A549 (cell line): ENCODE measurements around the gene PTGFRN. TPM values are rescaled to one million over a fixed set of nuclear protein-coding genes. Genes with fewer than 3 reads are reported as not detected.

ENCODE experiments used
- ATAC-seq, 2 experiments: fragments of 200-7000 bp in 1 of 2; fragments of >200 bp in 1 of 2; cut with Nextera tagmentation in 1 of 2; cut with Tn5 transposase in 1 of 2; 3 replicates each; pipeline versions ENCODE4 v1.8.0 to v1.9.1; 2018 to 2020; ENCODE audit warnings: mild to moderate bottlenecking in 1 of 2, moderate library complexity in 1 of 2
- CTCF ChIA-PET: fragments of 300-600 bp; sonication (Branson Sonifier 250); formaldehyde crosslinking; extraction: SDS; loops from one replicate; lab custom pipeline; 2021; ENCODE audit warnings: antibody characterized with exemption, inconsistent platforms; lab: Yijun Ruan, JAX
- POLR2A ChIA-PET: fragments of 350-600 bp; formaldehyde crosslinking; extraction: SDS; loops from one replicate; lab custom pipeline; 2021; ENCODE audit warnings: antibody characterized with exemption, inconsistent platforms; lab: Yijun Ruan, JAX
- DNase-seq, 2 experiments: peaks; one replicate each; pipeline versions ENCODE4 v3.0.0 to v3.0.0-alpha.2; 2011 to 2016; ENCODE audit warnings: low read depth in 1 of 2, low spot score in 1 of 2
- FAIRE-seq: peaks from 2 replicates; lab custom pipeline; 2011; peaks lifted over from hg19 to GRCh38; lab: Jason Lieb, UNC
- H3K27ac ChIP-seq, 2 experiments: fragments of >200 bp; sonication (Bioruptor Twin); formaldehyde crosslinking; 3 replicates each; pipeline ENCODE4 v1.5.1; 2016 to 2017
- H3K4me1 ChIP-seq: fragments of >200 bp; sonication (Bioruptor Twin); formaldehyde crosslinking; 3 replicates; pipeline ENCODE4 v1.6.1; 2016
- H3K4me2 ChIP-seq: fragments of >200 bp; sonication (Bioruptor Twin); formaldehyde crosslinking; 3 replicates; pipeline ENCODE4 v1.6.1; 2016
- H3K4me3 ChIP-seq: fragments of >200 bp; sonication (Bioruptor Twin); formaldehyde crosslinking; 3 replicates; pipeline ENCODE4 v1.5.1; 2016
- H3K9me3 ChIP-seq: fragments of >200 bp; sonication (Bioruptor Twin); formaldehyde crosslinking; 3 replicates; pipeline ENCODE4 v1.6.1; 2016
- CBX2 ChIP-seq: fragments of 200-600 bp; sonication (generic); IDR thresholded peaks from 2 replicates; pipeline ENCODE4 v1.6.1; 2016; ENCODE audit warnings: low read depth, mild to moderate bottlenecking, borderline replicate concordance
- CBX8 ChIP-seq: fragments of 200-600 bp; sonication (generic); IDR thresholded peaks from 2 replicates; pipeline ENCODE4 v1.6.1; 2016
- ESRRA ChIP-seq: fragments of 150-350 bp; IDR thresholded peaks from 2 replicates; pipeline ENCODE4 v1.6.1; 2014; ENCODE audit warnings: mild to moderate bottlenecking, low read length, borderline replicate concordance
- FOSL2 ChIP-seq, 2 experiments: fragments of 450-650 bp in 1 of 2; fragments of >200 bp in 1 of 2; sonication (Bioruptor Twin) in 1 of 2; formaldehyde crosslinking; IDR thresholded peaks; 2 replicates each; pipeline versions ENCODE4 v1.5.0 to v1.6.1; 2016 to 2020; ENCODE audit warnings: mild to moderate bottlenecking in 1 of 2, moderate library complexity in 1 of 2
- GATA3 ChIP-seq: IDR thresholded peaks from 2 replicates; pipeline ENCODE4 v1.6.1; 2012; ENCODE audit warnings: borderline replicate concordance
- HES2 ChIP-seq: fragments of >200 bp; sonication (Bioruptor Twin); formaldehyde crosslinking; IDR thresholded peaks from 2 replicates; pipeline ENCODE4 v1.6.1; 2016
- HOXA7 ChIP-seq: fragments of 250-450 bp; sonication (Bioruptor Pico); IDR thresholded peaks from 2 replicates; pipeline ENCODE4 v1.5.0; 2020; ENCODE audit warnings: mild to moderate bottlenecking, moderate library complexity
- HOXB13 ChIP-seq: fragments of 250-450 bp; sonication (Bioruptor Pico); IDR thresholded peaks from 2 replicates; pipeline ENCODE4 v1.5.0; 2020; ENCODE audit warnings: low read depth, mild to moderate bottlenecking, moderate library complexity
- JUNB ChIP-seq: fragments of >200 bp; sonication (Bioruptor Twin); formaldehyde crosslinking; IDR thresholded peaks from 2 replicates; pipeline ENCODE4 v1.6.1; 2016
- KDM5A ChIP-seq: fragments of 200-600 bp; sonication (generic); IDR thresholded peaks from 2 replicates; pipeline ENCODE4 v1.6.1; 2016; ENCODE audit warnings: antibody characterized with exemption, mild to moderate bottlenecking
- MYC ChIP-seq: IDR thresholded peaks from 2 replicates; pipeline ENCODE4 v1.6.1; 2012; ENCODE audit warnings: mild to moderate bottlenecking, inconsistent platforms, low read length, improper control_type of control experiment, borderline replicate concordance
- NR3C1 ChIP-seq: fragments of >200 bp; sonication (Bioruptor Twin); formaldehyde crosslinking; IDR thresholded peaks from 3 replicates; pipeline ENCODE4 v1.6.1; 2017
- POLR2A ChIP-seq: IDR thresholded peaks from 2 replicates; pipeline ENCODE4 v1.6.1; 2012; ENCODE audit warnings: mild to moderate bottlenecking, low read length
- POLR2AphosphoS2 ChIP-seq: conservative IDR thresholded peaks from 2 replicates; pipeline ENCODE4 v1.6.1; 2012; ENCODE audit warnings: low read length, improper control_type of control experiment, inconsistent platforms
- RAD21 ChIP-seq, 2 experiments: fragments of >200 bp in 1 of 2; sonication (Bioruptor Twin) in 1 of 2; formaldehyde crosslinking in 1 of 2; IDR thresholded peaks in 1 of 2; conservative IDR thresholded peaks in 1 of 2; 2 replicates in 1 of 2; 3 replicates in 1 of 2; pipeline ENCODE4 v1.6.1; 2012 to 2018; ENCODE audit warnings: inconsistent platforms in 1 of 2
- RARB ChIP-seq: fragments of 250-450 bp; sonication (Bioruptor Pico); IDR thresholded peaks from 2 replicates; pipeline ENCODE4 v1.8.0; 2021; ENCODE audit warnings: mild to moderate bottlenecking, moderate library complexity
- RCOR1 ChIP-seq: fragments of 150-350 bp; IDR thresholded peaks from 2 replicates; pipeline ENCODE4 v1.6.1; 2014; ENCODE audit warnings: antibody characterized with exemption, low read length, low read depth
- RFX5 ChIP-seq: fragments of 450-650 bp; IDR thresholded peaks from 2 replicates; pipeline ENCODE4 v1.7.1; 2014; ENCODE audit warnings: antibody characterized with exemption, mild to moderate bottlenecking, moderate library complexity
- RNF2 ChIP-seq: fragments of 200-600 bp; sonication (generic); IDR thresholded peaks from 2 replicates; pipeline ENCODE4 v1.6.1; 2016; ENCODE audit warnings: low read depth, mild to moderate bottlenecking, antibody characterized with exemption, moderate library complexity, borderline replicate concordance
- SREBF2 ChIP-seq: fragments of 450-650 bp; IDR thresholded peaks from 2 replicates; pipeline ENCODE4 v1.6.1; 2014; ENCODE audit warnings: mild to moderate bottlenecking, moderate library complexity
- TFCP2L1 ChIP-seq: fragments of 250-450 bp; sonication (Bioruptor Pico); IDR thresholded peaks from 2 replicates; pipeline ENCODE4 v1.5.0; 2021; ENCODE audit warnings: mild to moderate bottlenecking
- TP53 ChIP-seq: fragments of 250-450 bp; sonication (Bioruptor Pico); IDR thresholded peaks from 2 replicates; pipeline ENCODE4 v1.5.0; 2021; ENCODE audit warnings: mild to moderate bottlenecking, moderate library complexity
- ZFP36 ChIP-seq: fragments of 450-650 bp; IDR thresholded peaks from 2 replicates; pipeline ENCODE4 v1.6.1; 2014; ENCODE audit warnings: borderline replicate concordance; ENCODE audit not compliant: partially characterized antibody
- ZSCAN20 ChIP-seq: fragments of 250-450 bp; sonication (Bioruptor Pico); IDR thresholded peaks from 2 replicates; pipeline ENCODE4 v1.8.0; 2022; ENCODE audit warnings: mild to moderate bottlenecking, moderate library complexity
- WGBS: methylation state at CpG from one replicate; pipeline ENCODE4 v1.1.6; 2017; ENCODE audit errors: missing lambda C conversion rate; 5-methylcytosine and 5-hydroxymethylcytosine counted together
- polyA plus RNA-seq, 4 experiments: library from polyadenylated mRNA; depleted of rRNA in 3 of 4; stranded (reverse); fragments of >200 nt; fragmentation: RNase III in 1 of 4; extraction: RNeasy Plus Mini Kit Qiagen cat#74134 plus additional on column Dnase treatment in 1 of 4; gene quantifications; 2 replicates in 3 of 4; 3 replicates in 1 of 4; pipeline ENCODE4 v1.2.3, GENCODE V29; 2011 to 2017
- TF ChIP-seq, protein P1 (sequence below): IDR thresholded peaks from 2 replicates; pipeline ENCODE4 v1.6.1; 2012
- TF ChIP-seq, protein P2 (sequence below): IDR thresholded peaks from 2 replicates; pipeline ENCODE4 v1.6.1; 2012
- TF ChIP-seq, protein P3 (sequence below): fragments of 250-450 bp; sonication (Bioruptor Pico); IDR thresholded peaks from 2 replicates; pipeline ENCODE4 v1.5.0; 2020; ENCODE audit warnings: low read depth, mild to moderate bottlenecking, moderate library complexity
- TF ChIP-seq, protein P4 (sequence below): fragments of 450-650 bp; IDR thresholded peaks from 2 replicates; pipeline ENCODE4 v1.6.1; 2014; ENCODE audit warnings: antibody characterized with exemption

Gene PTGFRN
- polyA plus RNA-seq, 2 of the 4 experiments (the other 2 are of a cell fraction): 17.4 to 39.0 TPM

GRCh38 chr1:116945421-116945820 lies 35.7 kb downstream of the PTGFRN start:
- DNase-seq (no peak), ATAC-seq (no peak), FAIRE-seq (no peak)
- Histone ChIP-seq H3K4me1 (no peaks in the 10 kb centered on the region), H3K9me3 (no peaks in the 10 kb centered on the region), H3K4me2 (no peak overlapping the region), H3K4me3 (no peak overlapping the region), H3K27ac (no peak overlapping the region)
- POLR2A ChIA-PET: no interaction called here
- CTCF ChIA-PET: interaction anchor here (0.6 to 0.8 kb wide), 4 partner anchors 15 to 449 kb away, joined by 3 read pairs; no protein-coding TSS in a partner anchor
- TF ChIP-seq POLR2A (no peak), RCOR1 (no peak), CBX8 (no peak), ESRRA (no peak), CBX2 (no peak), KDM5A (no peak), TP53 (CRISPR knock-in tag) (no peak), HES2 (no peak), RFX5 (no peak), GATA3 (no peak), RAD21 (conservative IDR thresholded peaks at IDR 0.05 in 1 of 2, IDR thresholded peaks at IDR 0.05 in 1 of 2) (no peak), RARB (CRISPR knock-in tag) (no peak), SREBF2 (no peak), ZFP36 (no peak)
- TF ChIP-seq, protein P1, sequence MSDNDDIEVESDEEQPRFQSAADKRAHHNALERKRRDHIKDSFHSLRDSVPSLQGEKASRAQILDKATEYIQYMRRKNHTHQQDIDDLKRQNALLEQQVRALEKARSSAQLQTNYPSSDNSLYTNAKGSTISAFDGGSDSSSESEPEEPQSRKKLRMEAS: no peak
- WGBS: 80% methylated on average over 5 of the region's 5 CpGs

DNA sequence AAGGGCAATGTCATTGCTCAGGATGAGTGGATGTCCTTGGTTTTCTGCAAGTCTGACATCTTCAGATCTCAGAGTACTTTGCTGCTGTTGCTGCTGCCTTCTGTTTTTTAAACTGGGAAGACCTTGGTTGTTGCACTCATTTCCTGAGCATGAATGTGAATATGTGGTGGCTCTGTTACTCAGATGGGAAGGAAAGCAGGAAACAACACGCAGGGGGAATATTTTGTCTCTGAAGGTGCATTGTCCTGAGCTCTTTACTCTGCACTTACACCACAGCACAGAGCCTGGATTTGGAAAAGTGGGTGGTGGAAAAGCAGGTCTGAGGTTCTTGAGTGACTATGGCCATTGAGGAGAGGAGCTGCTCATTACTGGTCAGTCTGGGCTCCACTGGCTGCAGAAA lies 36.3 kb downstream of the PTGFRN start:
- TF ChIP-seq NR3C1: no peak
- TF ChIP-seq ZSCAN20 (CRISPR knock-in tag): no peak
- TF ChIP-seq, protein P2, sequence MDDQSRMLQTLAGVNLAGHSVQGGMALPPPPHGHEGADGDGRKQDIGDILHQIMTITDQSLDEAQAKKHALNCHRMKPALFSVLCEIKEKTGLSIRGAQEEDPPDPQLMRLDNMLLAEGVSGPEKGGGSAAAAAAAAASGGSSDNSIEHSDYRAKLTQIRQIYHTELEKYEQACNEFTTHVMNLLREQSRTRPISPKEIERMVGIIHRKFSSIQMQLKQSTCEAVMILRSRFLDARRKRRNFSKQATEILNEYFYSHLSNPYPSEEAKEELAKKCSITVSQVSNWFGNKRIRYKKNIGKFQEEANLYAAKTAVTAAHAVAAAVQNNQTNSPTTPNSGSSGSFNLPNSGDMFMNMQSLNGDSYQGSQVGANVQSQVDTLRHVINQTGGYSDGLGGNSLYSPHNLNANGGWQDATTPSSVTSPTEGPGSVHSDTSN: no peak
- no peak for TF ChIP-seq SREBF2
- TF ChIP-seq FOSL2 (IDR thresholded peaks at IDR 0.05): no peak
- TF ChIP-seq FOSL2 (CRISPR knock-in tag; IDR thresholded peaks at IDR 0.05): no peak
- TF ChIP-seq KDM5A: no peak
- no peak for TF ChIP-seq RARB (CRISPR knock-in tag)
- no peak for TF ChIP-seq HOXB13 (CRISPR knock-in tag)
- TF ChIP-seq MYC: no peak
- no peak for TF ChIP-seq HOXA7
- TF ChIP-seq, protein P3, sequence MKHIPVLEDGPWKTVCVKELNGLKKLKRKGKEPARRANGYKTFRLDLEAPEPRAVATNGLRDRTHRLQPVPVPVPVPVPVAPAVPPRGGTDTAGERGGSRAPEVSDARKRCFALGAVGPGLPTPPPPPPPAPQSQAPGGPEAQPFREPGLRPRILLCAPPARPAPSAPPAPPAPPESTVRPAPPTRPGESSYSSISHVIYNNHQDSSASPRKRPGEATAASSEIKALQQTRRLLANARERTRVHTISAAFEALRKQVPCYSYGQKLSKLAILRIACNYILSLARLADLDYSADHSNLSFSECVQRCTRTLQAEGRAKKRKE (CRISPR knock-in tag): no peak
- no peak for TF ChIP-seq JUNB
- TF ChIP-seq TFCP2L1 (CRISPR knock-in tag): no peak
- no peak for TF ChIP-seq POLR2AphosphoS2
- TF ChIP-seq RNF2: no peak
- no peak for TF ChIP-seq TP53 (CRISPR knock-in tag)
- TF ChIP-seq, protein P4, sequence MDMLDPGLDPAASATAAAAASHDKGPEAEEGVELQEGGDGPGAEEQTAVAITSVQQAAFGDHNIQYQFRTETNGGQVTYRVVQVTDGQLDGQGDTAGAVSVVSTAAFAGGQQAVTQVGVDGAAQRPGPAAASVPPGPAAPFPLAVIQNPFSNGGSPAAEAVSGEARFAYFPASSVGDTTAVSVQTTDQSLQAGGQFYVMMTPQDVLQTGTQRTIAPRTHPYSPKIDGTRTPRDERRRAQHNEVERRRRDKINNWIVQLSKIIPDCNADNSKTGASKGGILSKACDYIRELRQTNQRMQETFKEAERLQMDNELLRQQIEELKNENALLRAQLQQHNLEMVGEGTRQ: no peak
- no peak for TF ChIP-seq HES2
- WGBS: 100% methylated on average over 1 of the region's 1 CpG
- FAIRE-seq (no peak), DNase-seq (no peak), ATAC-seq (no peak)
- POLR2A ChIA-PET: no interaction called here
- Histone ChIP-seq H3K27ac (no peak overlapping the region), H3K9me3 (no peaks in the 10 kb centered on the region), H3K4me3 (no peak overlapping the region), H3K4me2 (no peak overlapping the region), H3K4me1 (no peaks in the 10 kb centered on the region)
- CTCF ChIA-PET: interaction anchor here (0.7 to 0.8 kb wide), 2 partner anchors 16 to 361 kb away, joined by 3 read pairs; no protein-coding TSS in a partner anchor
